Mesenteric fat pad (tissue), 1 donor: ENCODE data around the gene DCPS. TPM values are rescaled to one million over a fixed set of nuclear protein-coding genes. Genes with fewer than 3 reads are reported as not detected.
"Not testable (repeated sequence)": the region's sequence is repeated elsewhere in the genome, so short reads cannot be mapped to it uniquely, and the experiment has no call there.

Source experiments
- DNase-seq: peaks from one replicate; pipeline ENCODE4 v3.0.0-alpha.2; 2020; ENCODE audit warnings: low spot score
- long read RNA-seq: library from polyadenylated mRNA; unstranded; transcript quantifications from one replicate; pipeline ENCODE4 v2.0.0, GENCODE V29; 2020
- total RNA-seq: library from RNA; stranded (reverse); fragmentation: NEBNext Ultra II Directional; extraction: Animal tissue kit (Norgen Biotek cat#: 25700); gene quantifications from one replicate; pipeline ENCODE4 v1.2.1, GENCODE V29; 2021
- donor health status: DM: yes; HTN: yes; CAD: no.

DCPS gene, protein sequence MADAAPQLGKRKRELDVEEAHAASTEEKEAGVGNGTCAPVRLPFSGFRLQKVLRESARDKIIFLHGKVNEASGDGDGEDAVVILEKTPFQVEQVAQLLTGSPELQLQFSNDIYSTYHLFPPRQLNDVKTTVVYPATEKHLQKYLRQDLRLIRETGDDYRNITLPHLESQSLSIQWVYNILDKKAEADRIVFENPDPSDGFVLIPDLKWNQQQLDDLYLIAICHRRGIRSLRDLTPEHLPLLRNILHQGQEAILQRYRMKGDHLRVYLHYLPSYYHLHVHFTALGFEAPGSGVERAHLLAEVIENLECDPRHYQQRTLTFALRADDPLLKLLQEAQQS
- 10.8 TPM for total RNA-seq
- long read RNA-seq, transcript DCPS-201 (6 exons, 1,479 nt) = major isoform, 42 of 46 reads
- long read RNA-seq, partial matches to known transcripts = 0 of 46 reads
- long read RNA-seq, other reads (novel, unspliced or antisense) = 4 of 46 reads

DNA sequence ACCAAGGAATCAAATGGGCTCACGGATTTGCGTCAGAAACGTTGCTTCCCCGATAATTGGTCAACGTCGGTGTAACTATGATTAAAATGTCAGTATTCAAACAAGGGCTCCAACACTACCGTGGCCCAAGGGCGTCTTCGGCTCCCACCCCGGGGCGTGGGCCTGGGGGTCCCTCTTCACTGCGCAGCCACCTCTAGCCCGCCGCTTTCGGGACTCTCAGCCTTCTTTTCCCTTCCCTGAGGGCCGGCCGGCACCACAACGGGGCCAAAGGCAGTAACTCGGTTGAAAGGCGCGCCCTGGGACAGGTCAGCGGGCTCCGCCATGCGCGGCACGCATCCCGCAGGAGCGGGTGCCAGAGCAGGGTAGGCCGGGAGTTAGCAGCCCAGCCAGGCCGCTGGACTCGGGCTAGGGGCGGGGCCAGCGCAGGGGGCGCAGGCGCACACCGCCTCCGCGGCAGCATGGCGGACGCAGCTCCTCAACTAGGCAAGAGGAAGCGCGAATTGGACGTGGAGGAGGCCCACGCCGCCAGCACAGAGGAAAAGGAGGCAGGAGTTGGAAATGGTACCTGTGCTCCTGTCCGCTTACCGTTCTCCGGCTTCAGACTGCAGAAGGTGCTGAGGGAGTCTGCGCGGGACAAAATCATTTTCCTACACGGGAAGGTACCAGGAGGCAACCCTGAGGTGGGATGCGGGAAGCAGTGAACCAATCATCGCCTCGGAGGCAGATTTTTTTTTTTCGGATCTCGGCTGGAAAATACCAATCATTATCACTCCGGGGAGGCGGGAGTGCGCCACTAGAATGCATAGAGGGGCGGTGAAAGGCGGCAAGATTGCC lies at the start of gene DCPS:
Gene DCPS, plus strand, starts transcription at position 438 of the 834 bp plus-strand sequence. Its CDS starts 21 bp downstream, at position 459.
- DNase-seq = peak; percentile 97

DNA sequence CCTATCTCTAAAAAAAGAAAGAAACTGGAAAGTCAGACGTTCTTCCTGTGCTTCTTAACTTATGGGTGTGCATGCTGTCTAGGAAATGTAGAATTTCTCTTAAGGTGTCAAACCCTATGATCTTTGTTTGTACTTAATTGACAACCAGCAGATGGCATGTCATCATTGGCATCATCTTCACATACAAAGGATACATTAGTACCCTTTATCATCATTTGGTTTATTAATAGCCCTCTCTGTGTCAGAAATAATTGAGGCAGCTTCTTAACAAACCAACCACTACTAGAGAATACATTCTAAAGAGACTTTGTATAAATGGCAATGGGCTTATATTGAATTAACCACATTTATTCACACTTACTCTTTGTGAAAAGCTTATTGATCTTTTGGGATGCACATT lies 49.0 kb upstream of the DCPS start:
- no peak for DNase-seq

DNA sequence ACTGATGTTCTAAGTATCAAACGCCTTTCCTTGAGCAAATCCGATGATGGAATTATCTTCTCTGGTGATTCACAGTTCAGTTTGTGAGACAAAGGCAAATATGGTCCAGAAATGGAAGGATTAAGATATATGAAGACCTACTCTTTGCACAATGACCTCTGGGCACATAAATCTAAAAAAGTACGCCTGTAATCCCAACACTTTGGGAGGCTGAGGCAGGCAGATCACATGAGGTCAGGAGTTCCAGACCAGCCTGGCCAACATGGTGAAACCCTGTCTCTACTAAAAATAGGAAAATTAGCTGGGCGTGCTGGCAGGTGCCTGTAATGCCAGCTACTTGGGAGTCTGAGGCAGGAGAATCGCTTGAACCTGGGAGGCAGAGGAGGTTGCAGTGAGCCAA lies 48.4 kb upstream of the DCPS start:
- DNase-seq = not testable (repeated sequence)

- DNase-seq = no peak
These were observed 47.6 kb upstream of the DCPS start for GRCh38 chr11:126256216-126256615.

GRCh38 chr11:126257144-126257543 lies 46.7 kb upstream of the DCPS start:
- no peak for DNase-seq

DNA sequence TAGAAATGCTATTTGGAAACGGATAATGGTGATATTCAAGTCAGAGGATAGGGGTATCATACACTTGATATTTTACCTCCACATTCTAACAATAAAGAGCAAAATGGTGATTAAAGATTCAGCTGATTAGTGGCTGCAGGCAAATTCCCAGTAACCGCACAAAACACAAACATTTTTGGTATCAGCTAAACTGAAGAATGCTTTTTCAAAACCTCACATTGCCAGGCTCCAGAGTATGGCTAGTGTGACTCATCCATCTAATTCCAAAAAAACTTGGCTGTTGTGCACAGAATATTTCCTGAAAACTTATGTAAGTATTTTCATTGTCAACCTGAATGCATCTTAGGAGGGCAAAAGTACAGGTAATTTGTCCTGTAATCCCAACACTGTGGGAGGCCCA lies 46.1 kb upstream of the DCPS start:
- no peak for DNase-seq

DNA sequence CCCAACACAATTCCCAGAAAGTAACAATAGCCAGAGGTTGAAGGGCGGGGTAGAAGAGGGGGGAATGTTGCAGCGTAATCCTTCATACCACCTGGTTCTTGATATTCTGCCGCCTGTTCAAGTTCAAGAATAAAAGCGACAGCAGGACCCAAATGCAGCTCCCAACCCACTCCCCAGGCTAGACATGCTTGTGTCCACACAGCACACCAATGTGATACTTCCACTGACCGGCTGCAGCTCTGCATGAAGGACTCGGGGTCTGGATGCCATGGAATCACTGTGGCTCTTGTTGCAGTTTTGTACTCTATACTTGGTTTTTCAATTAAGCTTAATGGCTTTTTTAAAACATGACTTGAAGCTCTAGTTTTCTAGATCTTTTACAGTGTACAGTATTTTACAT lies 41.6 kb upstream of the DCPS start:
- DNase-seq = no peak

- DNase-seq = no peak
These were observed 40.4 kb upstream of the DCPS start for GRCh38 chr11:126263489-126263888.

DNA sequence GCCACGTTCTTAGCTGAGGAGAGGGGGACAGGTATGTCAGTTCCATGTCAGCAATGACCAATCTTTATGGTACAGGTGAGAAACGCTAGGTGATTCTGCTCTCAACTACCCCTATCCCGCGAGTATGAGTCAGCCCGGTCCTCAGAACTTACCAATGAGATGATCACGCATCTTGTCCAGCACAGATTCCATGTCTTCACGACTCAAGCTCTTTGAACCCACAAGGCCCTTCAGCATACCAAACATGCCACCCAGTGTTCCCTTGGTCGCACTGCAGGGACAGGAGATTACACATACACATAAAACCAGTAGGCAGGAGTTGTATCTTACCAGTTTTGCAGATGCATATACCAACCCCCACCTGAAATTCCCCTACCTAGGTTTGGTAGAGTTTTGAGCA lies 38.0 kb upstream of the DCPS start:
- no peak for DNase-seq

DNA sequence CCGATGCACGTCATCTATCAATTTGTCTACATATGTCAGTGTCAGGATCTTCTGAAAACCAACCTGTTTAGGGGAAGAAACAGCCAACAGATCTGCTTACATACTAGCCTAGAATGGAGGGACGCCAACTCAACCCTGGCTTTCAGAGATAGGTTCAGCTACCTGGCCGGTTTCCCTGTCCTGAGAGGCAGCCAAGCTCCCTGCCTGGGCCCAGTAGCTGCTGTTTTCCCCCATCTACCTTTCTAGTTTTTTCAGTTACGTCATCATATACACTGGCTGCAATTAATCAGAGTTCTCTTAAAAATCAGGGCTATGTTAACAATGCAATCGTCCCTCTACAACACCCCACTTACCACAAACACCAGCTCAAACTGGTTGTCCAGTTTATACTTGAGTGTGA lies 36.2 kb upstream of the DCPS start:
- no peak for DNase-seq

- DNase-seq = no peak
These were observed 35.5 kb upstream of the DCPS start for GRCh38 chr11:126268361-126268707.

GRCh38 chr11:126268708-126269579 lies 34.9 kb upstream of the DCPS start, which contains the start of the genes FOXRED1 and SRPRA:
FOXRED1 (plus strand) TSS chr11:126269154; CDS start chr11:126269207, 53 bp downstream.
SRPRA (minus strand) TSS chr11:126268895; CDS start chr11:126268804, 91 bp downstream.
- peak; percentile 100 for DNase-seq

DNA sequence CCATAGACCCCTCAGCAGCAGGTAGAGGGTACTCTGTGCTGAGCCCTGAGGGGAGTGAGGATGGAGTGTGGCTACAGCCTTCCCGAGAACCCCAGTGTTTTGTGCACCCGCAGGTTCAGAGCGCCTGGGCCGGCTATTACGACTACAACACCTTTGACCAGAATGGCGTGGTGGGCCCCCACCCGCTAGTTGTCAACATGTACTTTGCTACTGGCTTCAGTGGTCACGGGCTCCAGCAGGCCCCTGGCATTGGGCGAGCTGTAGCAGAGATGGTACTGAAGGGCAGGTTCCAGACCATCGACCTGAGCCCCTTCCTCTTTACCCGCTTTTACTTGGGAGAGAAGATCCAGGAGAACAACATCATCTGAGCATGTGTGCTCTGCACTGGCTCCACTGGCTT lies 26.5 kb upstream of the DCPS start:
- peak; percentile 87 for DNase-seq

- DNase-seq = peak; percentile 84
These were observed 26.1 kb upstream of the DCPS start for GRCh38 chr11:126277780-126278179.

DNA sequence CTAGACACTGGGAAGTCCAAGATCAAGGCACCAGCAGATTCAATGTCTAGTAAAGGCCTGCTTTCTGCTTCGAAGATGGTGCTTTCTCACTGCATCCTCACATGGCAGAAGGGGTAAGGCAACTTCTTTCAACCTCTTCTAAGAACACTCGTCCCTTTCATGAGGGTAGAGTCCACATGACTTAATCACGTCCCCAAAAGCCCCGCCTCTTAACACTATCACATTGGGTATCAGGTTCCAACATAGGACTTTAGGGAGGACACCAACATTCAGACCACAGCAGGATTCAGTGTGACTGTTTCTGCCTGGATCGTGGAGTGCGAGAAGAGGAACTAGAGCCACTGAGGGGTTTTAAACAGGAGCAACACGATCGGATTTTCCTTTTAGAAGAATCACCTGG lies 24.7 kb upstream of the DCPS start:
- DNase-seq = peak; percentile 45

GRCh38 chr11:126280595-126280994 lies 23.3 kb upstream of the DCPS start:
- peak; percentile 49 for DNase-seq

GRCh38 chr11:126281245-126281644 lies 22.6 kb upstream of the DCPS start:
- DNase-seq = peak; percentile 51

DNA sequence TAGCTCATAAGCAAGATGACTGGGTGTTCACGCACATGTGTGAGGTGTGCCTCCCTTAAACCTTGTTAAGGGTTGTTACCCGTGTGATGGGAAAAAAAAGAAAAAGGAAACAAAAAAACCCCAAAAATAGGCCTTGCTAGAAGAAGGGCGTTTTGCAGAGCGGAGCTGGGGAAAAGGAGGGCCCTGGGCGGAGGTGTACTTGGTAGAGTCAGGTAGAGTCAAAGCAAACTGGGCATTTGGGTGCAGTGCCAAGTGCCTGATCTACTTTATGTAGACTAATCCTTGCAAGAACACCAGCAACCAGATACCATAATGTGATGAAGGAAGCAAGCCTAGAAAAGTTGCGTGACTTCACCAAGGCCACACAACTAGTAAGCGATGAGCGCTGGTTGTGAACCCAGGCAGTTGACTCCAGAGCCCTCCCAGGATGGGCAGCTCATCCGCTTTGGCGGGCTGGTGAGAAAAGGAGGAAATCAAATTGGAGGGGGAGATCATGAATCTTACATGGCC lies 22.1 kb upstream of the DCPS start:
- DNase-seq = peak; percentile 65

GRCh38 chr11:126282361-126282735 lies 21.5 kb upstream of the DCPS start:
- no peak for DNase-seq

DNA sequence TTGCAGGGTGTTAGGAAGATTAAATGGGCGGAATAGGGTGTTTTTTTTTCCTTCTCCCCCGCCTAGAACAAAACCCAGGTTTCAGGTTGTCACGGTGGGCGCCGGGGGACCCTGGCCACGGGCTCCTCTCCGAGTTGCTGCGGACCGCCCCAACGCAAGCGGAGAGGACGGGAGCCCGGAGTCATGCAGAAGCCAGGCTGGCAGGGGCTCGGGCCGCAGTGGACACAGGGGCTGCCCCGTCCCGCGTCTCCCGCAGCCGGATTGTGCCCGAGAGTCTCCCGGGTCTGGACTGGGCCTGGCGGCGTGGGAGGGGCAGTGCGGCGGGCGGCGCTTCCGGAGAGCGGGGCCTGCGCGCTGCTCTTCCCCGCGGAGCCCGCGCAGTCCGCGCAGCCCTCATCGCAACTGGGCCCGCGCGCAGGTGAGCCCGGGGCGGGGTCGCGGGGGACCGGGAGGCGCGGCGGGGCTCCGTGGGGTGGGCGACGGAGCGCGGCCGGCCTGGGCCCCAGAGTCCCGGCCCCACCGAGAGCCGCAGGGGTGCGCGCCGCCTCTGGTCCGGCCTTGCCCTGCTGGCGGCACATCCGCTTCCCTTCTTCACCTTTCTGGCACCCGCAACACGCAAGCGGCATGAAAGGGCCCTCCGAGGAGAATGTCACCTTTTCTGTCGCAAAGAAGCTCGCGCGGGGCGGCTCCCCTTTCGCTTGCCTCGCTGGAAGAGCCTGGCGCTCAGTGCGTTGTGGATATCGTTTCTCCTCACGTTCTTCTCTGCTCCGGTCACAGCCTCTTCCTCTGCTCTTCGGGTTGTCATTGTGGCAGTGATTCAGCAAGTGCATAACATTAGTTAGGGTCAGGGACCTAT lies 20.9 kb upstream of the DCPS start, which contains the start of gene TIRAP:
Gene TIRAP, plus strand, starts transcription at position 358 of the 856 bp plus-strand sequence. CDS start 7,802 bp downstream, outside the sequence.
- no peak for DNase-seq
